SKM-1 treated with dmso at 0.1 percent for 144 hours (cell line): ENCODE results near the gene KDM3B.
"Not testable (repeated sequence)": the region's sequence is repeated elsewhere in the genome, so short reads cannot be mapped to it uniquely, and the experiment has no call there.

Experiments
- DNase-seq: peaks from one replicate; lab custom pipeline; 2025; ENCODE audit not compliant: unreplicated experiment; lab: John Stamatoyannopoulos, UW

KDM3B gene

DNA sequence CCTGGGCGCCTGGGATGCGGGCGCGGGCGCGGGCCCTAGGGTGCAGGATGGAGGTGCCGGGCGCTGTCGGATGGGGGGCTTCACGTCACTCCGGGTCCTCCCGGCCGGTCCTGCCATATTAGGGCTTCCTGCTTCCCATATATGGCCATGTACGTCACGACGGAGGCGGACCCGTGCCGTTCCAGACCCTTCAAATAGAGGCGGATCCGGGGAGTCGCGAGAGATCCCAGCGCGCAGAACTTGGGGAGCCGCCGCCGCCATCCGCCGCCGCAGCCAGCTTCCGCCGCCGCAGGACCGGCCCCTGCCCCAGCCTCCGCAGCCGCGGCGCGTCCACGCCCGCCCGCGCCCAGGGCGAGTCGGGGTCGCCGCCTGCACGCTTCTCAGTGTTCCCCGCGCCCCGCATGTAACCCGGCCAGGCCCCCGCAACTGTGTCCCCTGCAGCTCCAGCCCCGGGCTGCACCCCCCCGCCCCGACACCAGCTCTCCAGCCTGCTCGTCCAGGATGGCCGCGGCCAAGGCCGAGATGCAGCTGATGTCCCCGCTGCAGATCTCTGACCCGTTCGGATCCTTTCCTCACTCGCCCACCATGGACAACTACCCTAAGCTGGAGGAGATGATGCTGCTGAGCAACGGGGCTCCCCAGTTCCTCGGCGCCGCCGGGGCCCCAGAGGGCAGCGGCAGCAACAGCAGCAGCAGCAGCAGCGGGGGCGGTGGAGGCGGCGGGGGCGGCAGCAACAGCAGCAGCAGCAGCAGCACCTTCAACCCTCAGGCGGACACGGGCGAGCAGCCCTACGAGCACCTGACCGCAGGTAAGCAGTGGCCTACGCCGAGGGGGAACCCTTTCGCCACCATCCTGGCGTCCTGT, 113.0 kb downstream of the KDM3B start, which contains the start of gene EGR1:
TSS of gene EGR1 (plus strand) at position 219 of the 864 bp plus-strand sequence. CDS start at position 502, 283 bp downstream.
- DNase-seq = peak; percentile 89

DNA sequence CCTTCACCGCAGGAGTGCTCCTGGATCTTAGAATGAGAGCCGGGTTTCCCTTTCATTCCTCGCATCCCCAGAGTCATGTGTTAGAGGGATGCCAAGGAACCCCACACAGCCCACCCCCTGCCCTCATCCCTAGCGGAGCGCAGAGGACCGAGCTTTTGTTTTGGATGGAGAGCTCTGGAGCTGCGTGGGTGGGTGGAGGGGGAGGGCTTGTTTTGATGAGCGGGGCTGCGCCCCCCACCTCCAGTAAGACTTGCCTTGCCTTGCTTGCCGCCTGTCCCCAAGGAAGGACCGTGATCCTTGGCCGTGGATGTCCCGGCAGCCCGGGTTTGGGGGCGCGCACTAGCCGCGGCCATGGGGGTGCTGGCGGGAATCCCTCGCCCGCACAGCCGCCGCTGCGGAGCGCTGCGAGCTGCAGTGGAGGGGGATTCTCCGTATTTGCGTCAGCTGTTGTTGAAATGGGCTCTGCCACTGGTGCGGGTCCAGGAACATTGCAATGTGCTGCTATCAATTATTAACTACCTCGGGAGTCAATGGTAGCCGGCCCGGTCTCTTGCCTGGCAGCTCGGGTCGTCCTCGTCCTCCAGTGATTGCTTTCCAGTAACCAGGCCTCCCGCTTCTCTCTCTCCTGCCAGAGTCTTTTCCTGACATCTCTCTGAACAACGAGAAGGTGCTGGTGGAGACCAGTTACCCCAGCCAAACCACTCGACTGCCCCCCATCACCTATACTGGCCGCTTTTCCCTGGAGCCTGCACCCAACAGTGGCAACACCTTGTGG, 113.8 kb downstream of the KDM3B start:
- no peak for DNase-seq

DNA sequence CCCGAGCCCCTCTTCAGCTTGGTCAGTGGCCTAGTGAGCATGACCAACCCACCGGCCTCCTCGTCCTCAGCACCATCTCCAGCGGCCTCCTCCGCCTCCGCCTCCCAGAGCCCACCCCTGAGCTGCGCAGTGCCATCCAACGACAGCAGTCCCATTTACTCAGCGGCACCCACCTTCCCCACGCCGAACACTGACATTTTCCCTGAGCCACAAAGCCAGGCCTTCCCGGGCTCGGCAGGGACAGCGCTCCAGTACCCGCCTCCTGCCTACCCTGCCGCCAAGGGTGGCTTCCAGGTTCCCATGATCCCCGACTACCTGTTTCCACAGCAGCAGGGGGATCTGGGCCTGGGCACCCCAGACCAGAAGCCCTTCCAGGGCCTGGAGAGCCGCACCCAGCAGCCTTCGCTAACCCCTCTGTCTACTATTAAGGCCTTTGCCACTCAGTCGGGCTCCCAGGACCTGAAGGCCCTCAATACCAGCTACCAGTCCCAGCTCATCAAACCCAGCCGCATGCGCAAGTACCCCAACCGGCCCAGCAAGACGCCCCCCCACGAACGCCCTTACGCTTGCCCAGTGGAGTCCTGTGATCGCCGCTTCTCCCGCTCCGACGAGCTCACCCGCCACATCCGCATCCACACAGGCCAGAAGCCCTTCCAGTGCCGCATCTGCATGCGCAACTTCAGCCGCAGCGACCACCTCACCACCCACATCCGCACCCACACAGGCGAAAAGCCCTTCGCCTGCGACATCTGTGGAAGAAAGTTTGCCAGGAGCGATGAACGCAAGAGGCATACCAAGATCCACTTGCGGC, 114.6 kb downstream of the KDM3B start:
- no peak for DNase-seq

DNA sequence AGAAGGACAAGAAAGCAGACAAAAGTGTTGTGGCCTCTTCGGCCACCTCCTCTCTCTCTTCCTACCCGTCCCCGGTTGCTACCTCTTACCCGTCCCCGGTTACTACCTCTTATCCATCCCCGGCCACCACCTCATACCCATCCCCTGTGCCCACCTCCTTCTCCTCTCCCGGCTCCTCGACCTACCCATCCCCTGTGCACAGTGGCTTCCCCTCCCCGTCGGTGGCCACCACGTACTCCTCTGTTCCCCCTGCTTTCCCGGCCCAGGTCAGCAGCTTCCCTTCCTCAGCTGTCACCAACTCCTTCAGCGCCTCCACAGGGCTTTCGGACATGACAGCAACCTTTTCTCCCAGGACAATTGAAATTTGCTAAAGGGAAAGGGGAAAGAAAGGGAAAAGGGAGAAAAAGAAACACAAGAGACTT, 115.2 kb downstream of the KDM3B start:
- DNase-seq = no peak

- DNase-seq = peak; percentile 55
These were observed 115.9 kb downstream of the KDM3B start for GRCh38 chr5:138468133-138468965.

DNA sequence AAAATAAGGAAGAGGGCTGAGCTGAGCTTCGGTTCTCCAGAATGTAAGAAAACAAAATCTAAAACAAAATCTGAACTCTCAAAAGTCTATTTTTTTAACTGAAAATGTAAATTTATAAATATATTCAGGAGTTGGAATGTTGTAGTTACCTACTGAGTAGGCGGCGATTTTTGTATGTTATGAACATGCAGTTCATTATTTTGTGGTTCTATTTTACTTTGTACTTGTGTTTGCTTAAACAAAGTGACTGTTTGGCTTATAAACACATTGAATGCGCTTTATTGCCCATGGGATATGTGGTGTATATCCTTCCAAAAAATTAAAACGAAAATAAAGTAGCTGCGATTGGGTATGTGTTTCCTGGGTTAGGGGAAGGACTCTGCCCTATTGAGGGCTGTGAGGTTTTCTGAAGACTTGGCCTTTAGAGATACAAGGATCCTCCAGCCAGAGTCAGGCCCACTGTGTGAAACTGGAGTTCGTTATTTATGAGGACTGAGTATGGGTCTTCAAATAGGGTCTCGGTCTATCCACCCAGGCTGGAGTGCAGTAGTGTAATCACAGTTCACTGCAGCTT, 116.6 kb downstream of the KDM3B start:
- no peak for DNase-seq

DNA sequence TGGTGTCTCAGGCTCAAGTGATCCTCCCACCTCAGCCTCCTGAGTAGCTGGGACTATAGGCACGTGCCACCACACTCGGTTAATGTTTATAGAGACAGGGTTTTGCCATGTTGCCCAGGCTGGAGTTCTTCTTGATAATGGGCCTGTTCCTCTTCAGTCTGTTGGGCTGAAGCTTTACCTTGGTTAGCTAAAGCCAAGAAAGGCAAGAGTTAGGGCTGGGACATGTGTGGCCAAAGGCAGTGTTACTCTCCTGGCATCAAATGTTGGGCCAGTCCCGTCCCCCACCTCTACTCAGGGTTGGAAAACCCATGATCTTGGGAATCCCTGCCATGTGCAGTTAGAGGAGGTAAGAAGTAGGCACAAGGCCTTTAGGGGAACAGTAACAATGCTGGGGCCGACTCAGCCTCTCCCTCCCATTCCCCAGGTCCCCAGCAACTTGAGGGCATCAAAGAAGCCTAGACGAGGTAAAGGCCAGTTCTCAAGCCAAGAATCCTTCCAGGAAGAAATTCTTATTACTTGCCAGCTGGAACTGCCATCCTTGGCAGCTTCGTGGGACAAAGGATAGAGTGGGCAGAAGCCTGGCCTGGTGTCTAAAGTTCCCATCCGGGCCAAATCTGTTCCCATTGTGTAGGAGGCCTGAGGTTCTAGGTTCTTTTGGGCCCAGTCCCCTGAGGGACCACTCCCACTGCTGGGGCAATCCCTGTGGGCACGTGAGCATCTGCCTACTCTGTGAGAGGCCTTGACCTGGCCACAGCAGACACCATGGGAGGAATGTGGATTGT, 117.2 kb downstream of the KDM3B start:
- DNase-seq = no peak

DNA sequence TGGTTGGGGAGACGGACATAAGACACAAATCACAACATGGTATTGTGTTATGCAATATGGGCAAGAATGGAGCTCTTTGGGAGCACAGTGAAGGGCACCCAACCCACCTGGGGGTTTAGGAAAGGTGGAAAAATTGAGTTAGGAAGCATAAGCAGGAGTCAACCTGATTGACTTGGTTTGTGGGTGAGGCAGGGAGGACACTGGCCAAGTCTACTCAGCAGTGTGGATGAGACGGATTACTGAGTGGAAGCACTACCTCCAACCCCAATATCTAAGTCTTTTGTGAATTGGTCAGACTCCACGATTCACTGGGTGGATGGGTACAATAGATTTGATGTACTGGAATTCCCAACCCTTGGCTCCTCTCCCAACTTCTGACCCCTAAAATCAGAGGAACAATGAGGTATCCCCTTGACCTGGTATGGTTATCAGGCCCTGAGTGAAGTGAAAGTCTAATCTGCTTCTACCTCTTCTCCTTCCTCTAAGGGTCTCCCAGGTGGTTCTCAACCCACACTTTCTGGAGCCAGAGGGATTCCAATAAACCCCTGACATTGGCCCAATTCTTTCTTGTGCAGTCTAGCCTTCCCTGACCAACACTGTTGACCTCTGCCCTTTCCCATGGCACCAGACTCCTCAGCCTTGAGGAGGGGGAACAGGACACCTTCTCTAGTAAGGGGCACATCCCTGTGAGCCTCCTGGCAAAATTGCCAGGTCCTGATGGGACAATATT, 118.0 kb downstream of the KDM3B start:
- DNase-seq = no peak

DNA sequence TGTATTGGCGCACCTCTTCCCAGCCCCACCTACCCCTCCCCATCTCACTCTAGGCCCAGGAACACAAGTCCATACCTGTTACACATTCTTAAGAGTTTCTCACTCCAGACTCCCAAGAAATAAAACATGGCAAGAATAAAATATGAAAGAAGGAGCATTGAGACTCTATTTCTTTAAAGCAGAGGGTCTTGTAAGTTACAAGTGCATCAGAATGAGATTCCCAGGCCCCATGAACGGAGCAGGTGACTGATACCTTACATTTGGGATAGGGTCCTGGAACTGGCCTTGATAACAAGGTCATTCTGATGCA, 118.5 kb downstream of the KDM3B start:
- no peak for DNase-seq

DNA sequence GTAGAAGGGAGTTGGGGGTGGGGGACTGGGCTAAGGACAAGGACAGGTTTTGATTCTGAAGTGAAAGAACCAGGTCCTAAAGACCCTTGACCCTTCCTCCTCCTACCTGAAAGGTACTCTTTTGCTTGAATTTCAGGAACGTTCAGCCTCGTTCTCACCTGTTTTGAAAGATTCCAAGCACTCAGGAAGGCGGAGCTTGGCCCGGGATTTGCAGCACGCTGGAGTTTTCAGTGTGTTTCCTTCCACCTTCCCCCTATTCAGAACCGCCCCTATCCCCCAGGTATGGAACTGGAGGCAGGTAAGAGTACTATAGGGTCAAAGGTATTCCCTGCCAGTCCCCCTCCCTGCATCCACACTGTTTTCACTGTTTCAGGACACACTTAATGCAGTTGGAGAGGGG, 119.9 kb downstream of the KDM3B start:
- DNase-seq = no peak

DNA sequence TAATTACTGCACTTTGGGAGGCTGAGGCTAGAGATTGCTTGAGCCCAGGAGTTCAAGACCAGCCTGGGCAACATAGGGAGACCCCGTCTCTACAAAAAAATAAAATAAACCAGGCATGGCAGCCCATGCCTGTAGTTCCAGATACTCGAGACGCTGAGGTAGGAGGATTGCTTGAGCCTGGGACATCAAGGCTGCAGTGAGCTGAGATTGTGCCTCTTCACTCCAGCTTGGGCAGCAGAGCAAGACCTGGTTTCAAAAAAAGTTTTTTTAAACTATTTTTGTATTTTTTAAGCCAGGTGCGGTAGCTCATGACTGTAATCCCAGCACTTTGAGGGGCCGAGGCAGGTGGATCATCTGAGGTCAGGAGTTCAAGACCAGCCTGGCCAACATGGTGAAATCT, 120.7 kb downstream of the KDM3B start:
- DNase-seq = not testable (repeated sequence)

GRCh38 chr5:138476918-138477317, 124.4 kb downstream of the KDM3B start:
- no peak for DNase-seq

DNA sequence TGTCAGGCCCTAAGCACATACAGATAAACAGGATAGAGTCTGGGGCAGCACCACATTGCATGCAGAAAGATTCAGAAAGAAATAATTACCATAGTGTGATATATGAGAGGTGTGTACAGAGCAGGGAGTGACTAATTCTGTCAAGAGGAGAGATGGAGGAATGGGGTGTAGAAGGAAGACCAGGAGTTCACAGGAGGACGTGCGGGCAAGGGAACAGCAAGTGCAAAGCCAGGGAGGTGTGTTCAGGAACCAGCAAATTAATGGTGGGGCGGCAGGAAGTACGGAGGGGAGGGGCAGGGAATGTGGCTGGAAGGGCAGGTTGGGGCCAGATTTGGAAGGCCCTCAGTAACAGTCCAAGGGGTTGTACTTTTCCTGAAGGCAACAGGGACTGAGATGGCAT, 130.2 kb downstream of the KDM3B start:
- DNase-seq = no peak
